Activated CD8-positive, alpha-beta memory T cell treated with anti-CD3 and anti-CD28 coated beads, Interleukin-2, amount 50 U/mL, for 1 hour (primary cell): ENCODE measurements around the gene THSD7A.

Experiments
- DNase-seq: peaks from one replicate; pipeline ENCODE4 v3.0.0-alpha.2; 2020; ENCODE audit errors: extremely low read depth

Gene THSD7A

GRCh38 chr7:11410656-11411644 is 421.0 kb downstream of the THSD7A start:
- DNase-seq = no peak

DNA sequence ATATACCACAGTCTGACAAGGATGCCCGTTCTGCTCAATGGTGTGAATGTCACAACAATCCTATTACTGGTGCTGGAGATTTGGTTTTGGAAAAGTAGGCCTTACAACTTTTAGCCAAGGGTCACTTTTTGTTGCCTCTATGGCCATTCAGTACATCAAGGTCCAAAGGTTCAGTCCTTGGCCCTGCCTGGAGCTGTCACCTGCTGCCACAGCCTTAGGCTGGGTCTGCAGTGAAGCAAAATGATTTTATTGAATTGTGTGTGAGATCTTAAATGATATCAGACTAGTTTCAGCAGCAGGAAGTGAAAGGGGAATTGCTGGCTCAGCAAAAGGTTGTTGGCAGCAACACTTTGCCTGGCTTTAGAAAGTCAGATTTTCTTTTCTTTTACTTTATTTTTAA is 427.6 kb downstream of the THSD7A start:
- no peak for DNase-seq

DNA sequence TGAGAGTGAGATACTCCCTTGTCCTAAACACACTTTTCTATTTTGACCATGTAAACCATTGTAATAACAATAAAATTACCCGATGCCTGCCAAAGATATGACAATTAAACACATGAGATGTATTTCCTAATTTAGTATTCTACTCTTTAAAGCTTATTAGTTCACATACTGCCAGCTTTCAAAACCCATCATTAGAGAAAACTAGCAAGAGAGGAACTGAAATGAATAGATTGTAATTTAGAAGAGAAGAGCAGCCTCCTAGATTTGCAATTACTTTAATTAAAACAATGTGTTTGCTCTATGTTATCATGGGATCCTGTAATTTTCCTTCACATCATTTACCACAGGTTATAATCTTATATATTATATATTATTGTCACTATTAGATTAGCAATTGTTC is 428.2 kb downstream of the THSD7A start:
- DNase-seq = no peak

- no peak for DNase-seq
Measured at GRCh38 chr7:11394438-11394837, 437.6 kb downstream of the THSD7A start.

GRCh38 chr7:11379641-11380040 is 452.4 kb downstream of the THSD7A start:
- DNase-seq = no peak

DNA sequence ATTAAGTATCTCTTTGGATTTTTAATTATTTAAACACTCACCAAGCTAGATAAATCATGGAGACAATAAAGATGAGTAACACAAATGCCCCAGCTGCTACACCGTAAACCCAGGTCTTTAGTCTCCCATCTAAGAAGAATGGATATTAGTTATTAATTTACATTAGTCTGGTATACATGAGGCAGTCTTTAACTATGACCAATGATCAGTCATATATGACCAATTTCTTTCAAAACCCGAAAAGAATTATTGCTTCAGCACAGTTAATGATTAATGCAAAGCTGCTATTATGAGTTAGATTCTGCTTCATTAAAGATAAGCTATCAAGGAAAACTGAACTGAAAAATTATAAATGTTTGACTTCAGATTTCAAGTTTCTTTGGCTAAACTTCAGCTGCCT is 455.5 kb downstream of the THSD7A start:
- DNase-seq = no peak

- no peak for DNase-seq
Measured at GRCh38 chr7:11374629-11375028, 457.4 kb downstream of the THSD7A start.

GRCh38 chr7:11373546-11374142 is 458.4 kb downstream of the THSD7A start:
- no peak for DNase-seq

DNA sequence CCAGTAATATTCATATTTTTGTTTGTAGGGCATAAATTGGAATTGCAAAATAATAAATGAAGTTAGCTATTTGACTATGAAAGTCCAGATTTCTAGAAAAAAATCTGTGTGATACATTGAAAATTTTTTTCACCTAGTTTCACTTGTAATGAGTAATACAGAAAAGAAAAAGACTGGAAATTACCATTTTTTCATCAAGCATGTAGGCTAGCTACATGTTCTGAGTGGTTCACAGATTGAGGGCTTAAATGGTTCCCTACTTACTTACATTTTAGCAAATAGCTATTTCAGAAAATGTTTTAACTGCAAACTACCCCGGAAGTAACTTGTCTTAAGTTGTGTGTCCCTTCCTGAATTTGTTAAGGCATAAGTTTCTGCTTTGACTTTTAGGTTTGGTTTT is 462.3 kb downstream of the THSD7A start:
- no peak for DNase-seq

- no peak for DNase-seq
Measured at GRCh38 chr7:11366118-11366517, 465.9 kb downstream of the THSD7A start.

DNA sequence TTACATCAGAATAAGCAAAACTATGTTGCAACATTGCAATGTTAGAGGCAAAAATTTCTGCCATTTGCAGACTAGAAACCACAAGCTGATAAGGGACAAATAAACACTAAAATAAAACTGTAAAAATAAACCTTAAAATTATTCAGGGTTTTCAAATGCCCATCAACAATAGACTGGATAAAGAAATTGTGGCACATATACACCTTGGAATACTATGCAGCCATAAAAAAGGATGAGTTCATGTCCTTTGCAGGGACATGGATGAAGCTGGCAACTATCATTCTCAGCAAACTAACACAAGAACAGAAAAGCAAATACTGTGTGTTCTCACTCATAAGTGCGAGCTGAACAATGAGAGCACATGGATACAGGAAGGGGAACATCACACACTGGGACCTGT is 473.4 kb downstream of the THSD7A start:
- DNase-seq = no peak

DNA sequence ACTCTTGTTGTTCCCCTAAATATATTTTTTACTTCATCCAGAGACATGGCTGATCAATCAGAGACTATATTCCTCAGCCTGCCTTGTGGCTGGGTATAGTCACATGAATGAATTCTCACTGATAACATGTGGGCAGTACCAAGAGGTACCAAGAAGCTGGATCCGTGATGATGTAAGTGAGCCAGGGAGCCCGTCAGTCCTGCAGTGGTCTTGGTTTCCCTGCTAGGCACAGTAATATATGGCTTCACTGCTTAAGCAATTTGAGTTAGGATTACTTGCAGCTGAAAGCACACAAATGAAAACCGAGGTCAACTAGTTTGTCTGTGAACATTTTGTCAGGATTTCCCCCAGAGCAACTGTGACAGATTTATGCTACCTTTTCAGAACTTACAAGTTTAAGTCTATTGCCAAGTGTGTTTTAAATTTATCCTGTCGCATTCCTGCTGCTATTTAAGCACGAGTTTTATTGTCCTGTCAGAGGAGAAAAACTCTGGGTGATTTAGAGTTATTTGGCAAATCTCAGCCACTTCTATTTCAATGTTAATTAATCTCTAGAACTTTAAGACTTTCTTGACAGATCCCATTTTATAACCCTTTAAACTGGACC is 476.5 kb downstream of the THSD7A start:
- no peak for DNase-seq

DNA sequence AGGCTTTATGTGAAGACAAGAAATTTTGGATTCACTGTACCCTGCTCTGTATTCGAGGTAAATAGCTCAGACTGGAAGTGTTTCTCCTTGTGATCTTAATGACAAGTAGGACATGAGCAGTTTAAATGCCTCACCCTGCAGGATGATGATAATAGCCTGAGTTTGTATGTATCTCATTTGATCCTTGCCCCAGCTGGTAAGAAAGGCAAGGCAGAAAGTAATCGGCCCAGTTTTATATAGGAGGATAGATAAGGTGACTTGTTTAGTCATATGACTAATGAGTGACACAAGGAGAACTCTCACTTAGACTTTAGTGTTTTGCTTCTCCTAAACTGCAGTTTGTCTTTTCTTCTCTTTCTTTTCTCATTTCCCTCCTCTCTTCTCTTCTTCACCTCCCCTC is 485.7 kb downstream of the THSD7A start:
- no peak for DNase-seq

DNA sequence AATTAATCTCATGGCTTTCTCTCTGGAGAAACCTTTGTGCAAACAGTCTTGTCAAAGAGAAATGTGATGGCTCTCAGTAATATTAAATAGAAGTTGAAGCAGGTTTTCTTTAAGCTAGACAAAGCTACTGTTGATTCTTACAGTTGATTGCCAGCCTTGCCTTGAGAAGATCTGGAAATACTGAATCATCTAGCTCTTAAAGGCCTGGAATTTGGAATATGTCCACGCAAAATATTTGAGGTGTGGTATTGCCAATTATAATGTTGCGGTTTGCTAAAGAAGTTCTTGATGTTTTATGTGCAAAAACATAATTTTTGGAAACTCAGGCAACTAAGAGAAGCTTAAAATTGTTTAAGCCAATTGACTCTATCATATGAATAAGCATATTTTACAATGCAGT is 486.4 kb downstream of the THSD7A start:
- DNase-seq = no peak

- DNase-seq = no peak
Measured at GRCh38 chr7:11343818-11344413, 488.1 kb downstream of the THSD7A start.

DNA sequence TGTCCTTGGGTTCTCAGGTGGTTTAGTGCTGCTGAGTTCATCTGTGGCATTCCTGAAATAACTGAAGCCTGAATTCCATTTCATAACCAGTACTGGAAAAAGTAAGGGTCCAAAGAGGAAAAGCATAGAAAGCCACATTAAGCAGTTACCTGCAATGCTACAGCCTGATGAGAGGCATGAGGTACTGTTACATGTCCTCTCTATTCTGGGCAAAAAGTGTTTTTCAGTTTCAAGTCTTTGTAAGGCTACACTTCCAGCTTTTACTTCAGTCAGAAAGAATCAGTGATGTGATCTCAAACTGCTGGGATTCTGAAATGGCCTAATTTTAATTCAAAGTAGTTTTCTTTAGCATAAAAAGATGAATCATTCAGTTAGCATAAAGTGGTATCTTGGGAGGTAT is 488.9 kb downstream of the THSD7A start:
- DNase-seq = no peak

DNA sequence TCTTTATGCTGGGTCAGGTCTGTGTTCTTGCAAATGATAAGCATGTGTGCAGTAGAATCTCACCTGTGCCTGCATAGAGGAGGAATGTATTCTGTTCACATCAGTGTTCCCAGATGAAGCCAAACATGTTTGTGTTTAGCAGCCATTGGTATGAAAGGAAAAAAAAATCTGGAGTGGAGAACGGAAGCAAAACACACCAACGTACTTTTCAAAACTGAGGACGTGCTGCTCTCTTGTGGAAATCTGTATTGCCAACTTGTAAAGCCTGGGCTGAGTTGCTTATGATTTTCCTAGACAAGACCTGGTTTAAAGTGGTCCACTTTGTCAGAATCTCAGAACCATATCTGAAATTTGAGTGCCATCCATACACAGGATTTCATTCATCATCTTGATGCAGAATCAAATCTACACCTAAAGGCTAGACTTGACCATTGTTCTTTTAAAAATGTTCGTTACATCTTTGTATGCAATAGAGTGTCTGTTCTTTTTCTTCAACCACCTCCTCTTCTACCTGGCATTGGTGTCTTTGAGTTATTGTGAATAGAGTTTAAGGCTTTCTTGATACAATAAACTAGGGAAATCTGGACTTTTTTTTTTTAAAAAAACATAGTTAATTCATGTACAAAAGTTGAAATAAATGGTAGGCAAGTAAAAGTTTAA is 490.6 kb downstream of the THSD7A start:
- no peak for DNase-seq

DNA sequence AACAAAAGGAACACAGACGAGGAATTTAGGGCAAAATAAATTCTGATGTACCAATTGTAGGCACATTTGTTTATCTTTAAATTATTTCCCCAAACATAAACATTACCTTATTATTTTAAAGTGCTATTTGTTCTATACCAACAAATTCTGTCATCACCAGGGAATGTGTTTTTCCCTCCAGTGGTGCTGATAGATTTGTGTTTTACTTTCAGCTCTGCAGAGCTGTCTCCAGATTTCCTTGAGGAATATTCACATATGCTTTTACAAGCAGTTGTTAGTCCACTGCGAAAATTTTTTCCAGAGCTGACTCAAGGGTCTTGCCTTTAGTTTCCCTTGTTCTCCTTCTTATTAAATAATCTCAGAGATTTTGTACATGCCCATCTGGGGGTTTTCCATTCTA is 495.6 kb downstream of the THSD7A start:
- no peak for DNase-seq

DNA sequence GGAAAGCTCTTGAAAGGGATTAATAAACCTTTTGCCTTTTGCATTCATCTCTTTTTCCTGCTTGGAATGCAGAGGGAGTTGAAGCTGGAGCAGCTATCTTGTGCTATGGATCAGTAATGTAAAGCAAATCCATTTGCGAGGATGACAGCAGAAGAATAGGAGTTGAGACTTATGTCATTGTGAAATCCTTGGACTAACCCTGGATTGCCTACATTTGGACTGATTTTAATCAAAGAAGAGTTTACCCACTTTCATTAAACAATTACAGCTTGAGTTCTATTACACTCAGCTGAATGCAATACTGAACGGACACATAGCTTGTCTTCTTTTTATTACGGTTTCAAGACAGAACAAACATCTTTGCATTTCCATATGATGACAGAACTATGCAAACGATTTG is 496.1 kb downstream of the THSD7A start:
- no peak for DNase-seq

DNA sequence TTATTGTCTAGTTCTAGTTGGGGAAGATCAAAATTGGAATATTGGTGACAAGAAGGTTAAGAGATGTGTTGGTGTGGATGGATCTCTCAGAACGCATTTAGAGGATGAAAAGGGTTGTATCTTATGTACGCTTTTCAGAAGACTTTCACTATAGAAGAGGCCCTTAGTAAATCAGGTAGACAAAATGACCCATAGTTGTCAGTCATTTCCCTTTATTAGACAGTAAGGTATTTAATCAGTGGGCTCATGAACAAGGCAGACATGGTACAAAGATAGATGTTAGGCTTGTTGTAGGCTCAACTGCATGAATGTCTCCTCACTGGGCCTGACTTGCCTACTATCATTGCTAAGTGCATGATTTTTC is 499.2 kb downstream of the THSD7A start:
- no peak for DNase-seq

DNA sequence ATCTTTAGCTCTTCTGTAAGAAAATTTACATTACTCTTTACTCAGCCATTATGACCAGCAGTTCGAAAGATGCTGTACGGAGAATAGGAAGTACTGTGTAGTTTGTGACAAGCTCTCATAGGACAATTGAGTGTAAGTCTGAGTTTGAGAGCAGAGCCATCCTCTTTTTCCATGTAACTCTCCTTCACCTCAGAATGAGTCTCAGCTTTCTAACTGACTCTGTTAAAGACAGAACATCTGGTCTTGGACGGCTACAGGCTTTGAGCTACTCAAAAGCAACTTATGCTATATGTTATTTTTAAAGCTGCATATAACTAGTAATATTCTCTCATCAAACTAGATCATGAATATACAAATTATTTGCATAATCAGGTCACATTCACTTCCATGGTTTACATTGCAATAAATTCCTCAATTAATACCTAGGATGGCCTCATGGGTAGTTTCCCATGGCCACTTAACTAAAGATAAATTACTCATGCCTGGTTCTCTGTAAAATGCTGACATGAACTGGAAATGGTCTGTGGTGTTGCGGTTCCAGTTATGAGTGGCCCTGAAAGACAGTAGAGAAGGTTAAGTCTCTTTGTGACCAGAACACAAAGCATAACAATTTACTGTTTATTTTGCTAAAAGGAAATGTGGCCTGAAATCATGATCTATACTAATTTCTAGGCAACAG is 499.7 kb downstream of the THSD7A start:
- DNase-seq = no peak
